Astrocyte of the cerebellum (primary cell): Measurements from ENCODE around the gene NOL9.

Source experiments
- DNase-seq: peaks from one replicate; pipeline ENCODE4 v3.0.0-alpha.2; 2011; ENCODE audit warnings: low read depth
- H3K4me3 ChIP-seq: 2 replicates; pipeline ENCODE4 v1.5.1; 2011; ENCODE audit warnings: mild to moderate bottlenecking, low read depth, low read length, moderate library complexity
- in situ Hi-C: cut with HindIII; loops from 2 replicates; pipeline ENCODE4 v1.10.0; 2017; ENCODE audit warnings: low sequenced_read_pairs
- TF ChIP-seq, protein P1 (sequence below): IDR thresholded peaks from 2 replicates; pipeline ENCODE4 v1.5.1; 2012; ENCODE audit warnings: low read length, low read depth, moderate library complexity, mild to moderate bottlenecking; ENCODE audit errors: missing control alignments

NOL9 gene

GRCh38 chr1:6554031-6554906 lies at the start of gene NOL9:
NOL9 (minus strand) TSS chr1:6554513; CDS start chr1:6554502, 11 bp downstream.
- TF ChIP-seq, protein P1, sequence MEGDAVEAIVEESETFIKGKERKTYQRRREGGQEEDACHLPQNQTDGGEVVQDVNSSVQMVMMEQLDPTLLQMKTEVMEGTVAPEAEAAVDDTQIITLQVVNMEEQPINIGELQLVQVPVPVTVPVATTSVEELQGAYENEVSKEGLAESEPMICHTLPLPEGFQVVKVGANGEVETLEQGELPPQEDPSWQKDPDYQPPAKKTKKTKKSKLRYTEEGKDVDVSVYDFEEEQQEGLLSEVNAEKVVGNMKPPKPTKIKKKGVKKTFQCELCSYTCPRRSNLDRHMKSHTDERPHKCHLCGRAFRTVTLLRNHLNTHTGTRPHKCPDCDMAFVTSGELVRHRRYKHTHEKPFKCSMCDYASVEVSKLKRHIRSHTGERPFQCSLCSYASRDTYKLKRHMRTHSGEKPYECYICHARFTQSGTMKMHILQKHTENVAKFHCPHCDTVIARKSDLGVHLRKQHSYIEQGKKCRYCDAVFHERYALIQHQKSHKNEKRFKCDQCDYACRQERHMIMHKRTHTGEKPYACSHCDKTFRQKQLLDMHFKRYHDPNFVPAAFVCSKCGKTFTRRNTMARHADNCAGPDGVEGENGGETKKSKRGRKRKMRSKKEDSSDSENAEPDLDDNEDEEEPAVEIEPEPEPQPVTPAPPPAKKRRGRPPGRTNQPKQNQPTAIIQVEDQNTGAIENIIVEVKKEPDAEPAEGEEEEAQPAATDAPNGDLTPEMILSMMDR, result peak; percentile 89
- in situ Hi-C loops, result no loop called here
- peak within 1 kb of the TSS; percentile 96 for H3K4me3 ChIP-seq
- peak; percentile 69 for DNase-seq

DNA sequence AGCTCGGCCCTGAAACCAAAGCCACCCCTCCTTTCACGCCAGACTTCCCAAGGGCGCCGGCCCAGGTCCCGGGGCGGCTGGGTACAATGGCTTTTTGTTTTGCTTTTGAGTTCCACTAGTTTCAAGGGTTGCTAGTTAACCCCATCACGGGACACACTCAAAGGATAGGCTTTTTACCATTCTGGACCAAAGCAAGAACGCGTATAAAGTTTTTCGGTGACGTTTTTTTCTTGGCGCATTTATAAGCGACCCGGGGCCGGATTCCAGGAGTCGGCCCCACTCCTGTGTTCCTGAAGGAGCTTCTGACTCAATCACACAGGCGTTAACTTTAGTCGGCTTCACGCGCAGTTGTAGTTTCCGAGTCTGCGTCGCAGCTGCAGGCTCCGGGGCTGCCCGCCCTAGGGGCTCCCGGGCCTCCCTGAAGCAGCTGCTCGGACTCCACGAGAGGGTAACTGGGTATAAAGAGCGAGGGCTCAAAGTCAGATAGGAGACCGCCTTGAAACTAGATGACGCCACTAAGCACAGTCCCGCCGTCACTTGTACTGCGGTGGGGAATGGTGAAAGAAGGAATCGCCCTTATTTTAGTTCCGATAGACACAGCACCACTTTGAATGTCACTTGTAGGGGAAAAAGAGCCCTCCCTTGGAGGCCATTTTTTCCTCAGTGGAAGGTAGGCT lies 49.1 kb upstream of the NOL9 start:
- H3K4me3 ChIP-seq, result peak overlapping the region; percentile 89
- peak; percentile 62 for DNase-seq
- in situ Hi-C loops, result no loop called here
- TF ChIP-seq, protein P1, result no peak

DNA sequence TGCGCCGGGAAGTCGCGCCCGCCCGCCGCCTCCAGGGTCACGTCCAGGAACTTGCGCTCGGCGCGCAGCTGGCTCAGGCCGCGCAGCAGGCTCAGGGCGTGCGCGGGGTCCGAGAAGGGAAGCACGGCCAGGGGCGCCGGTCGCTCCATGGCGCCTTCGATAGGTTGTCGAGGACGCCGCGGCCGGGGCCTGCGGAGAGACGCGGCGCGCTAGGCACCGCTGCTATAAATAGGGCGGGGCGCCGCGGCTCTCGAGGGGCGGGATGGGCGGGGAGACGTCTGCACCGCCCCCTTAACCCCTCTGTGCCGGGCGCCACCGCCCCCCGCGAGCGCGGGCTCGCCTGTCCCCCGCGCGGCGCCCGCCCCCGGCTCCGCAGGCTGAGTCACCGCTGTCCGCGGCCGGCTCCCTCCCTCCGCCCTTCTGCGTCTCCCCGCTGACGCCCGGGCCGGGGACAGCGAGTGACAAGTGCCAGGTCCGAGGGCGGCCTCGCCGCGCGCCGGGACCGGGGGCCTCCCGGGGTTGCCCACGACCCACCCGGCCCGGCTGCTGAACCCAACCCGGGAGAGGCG lies 48.4 kb upstream of the NOL9 start, which contains the start of gene KLHL21:
KLHL21 (minus strand) TSS at position 201 of the 569 bp plus-strand sequence; CDS start at position 149, 52 bp downstream.
- TF ChIP-seq, protein P1, result no peak
- H3K4me3 ChIP-seq, result peak within 1 kb of the TSS; percentile 89
- DNase-seq, result peak; percentile 33
- in situ Hi-C loops, result no loop called here

GRCh38 chr1:6601923-6602668 lies 47.8 kb upstream of the NOL9 start:
- TF ChIP-seq, protein P1, result no peak
- in situ Hi-C loops, result no loop called here
- peak overlapping the region; percentile 89 for H3K4me3 ChIP-seq
- no peak for DNase-seq

DNA sequence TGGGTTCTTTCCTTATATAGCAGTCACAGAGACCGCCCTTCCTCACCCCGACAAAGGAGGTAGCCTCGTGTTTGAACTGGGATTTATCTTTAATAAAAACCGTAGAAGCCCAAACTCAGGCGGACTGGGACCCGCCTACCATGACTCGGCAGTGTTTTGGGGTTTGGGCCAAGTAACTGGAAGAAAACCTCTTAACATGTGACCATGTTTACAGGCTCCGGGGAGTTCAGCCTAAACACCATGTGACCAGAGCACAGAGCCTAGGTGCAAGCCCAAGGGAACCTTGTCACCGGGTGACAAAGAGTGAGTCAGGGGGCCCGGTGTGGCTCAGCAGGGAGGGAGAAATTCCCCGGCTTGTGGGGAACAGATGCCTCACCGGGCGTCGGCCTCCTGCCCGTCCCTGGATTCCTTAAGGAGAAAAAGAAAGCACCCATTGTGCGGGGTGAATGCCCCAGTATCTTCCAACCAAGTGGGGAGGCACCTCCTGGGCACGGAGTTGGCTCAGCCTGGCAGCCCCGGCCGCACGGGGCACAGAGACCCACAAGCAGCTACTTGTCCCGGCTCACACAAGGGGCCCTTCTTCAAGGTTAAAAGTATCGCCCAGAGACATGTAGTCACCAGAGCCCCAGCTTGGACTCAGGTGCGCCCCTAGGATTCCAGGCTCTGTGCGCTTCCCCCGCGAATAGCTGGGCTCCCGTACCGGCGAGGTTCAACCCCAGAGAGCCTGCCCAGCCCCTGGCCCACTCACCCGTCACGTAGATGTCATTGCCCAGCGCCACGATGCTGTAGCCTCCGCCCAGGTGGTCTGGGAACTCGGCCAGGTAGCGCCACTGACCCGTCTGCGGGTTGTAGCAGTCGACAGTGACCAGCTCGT lies 47.0 kb upstream of the NOL9 start:
- TF ChIP-seq, protein P1, result peak; percentile 11
- peak; percentile 80 for DNase-seq
- in situ Hi-C loops, result no loop called here
- H3K4me3 ChIP-seq, result peak overlapping the region; percentile 89
